ENCODE data around the gene COX10.

GRCh38 chr17:14138649-14139048, 69.3 kb downstream of the COX10 start:
- TF ChIP-seq CTCF (conservative IDR thresholded peaks at IDR 0.05; ENCODE audit: low read length) (no peak), EZH2phosphoT487 (IDR thresholded peaks at IDR 0.05; ENCODE audit: borderline replicate concordance, low read depth, low read length) (no peak)

All from OCI-LY7 (cell line).